HG03469 (cell line): Measurements from ENCODE around the gene CYP4F12.

Experiments
- ATAC-seq: cut with Tn5 transposase; IDR thresholded peaks from one replicate; pipeline ENCODE4 v1.9.1; 2021; ENCODE audit warnings: mild to moderate bottlenecking, moderate library complexity, moderate number of reproducible peaks; ENCODE audit not compliant: unreplicated experiment

The CYP4F12 gene

GRCh38 chr19:15701757-15702533, 29.1 kb downstream of the CYP4F12 start:
- no peak for ATAC-seq

GRCh38 chr19:15702534-15702930, 29.6 kb downstream of the CYP4F12 start:
- no peak for ATAC-seq

DNA sequence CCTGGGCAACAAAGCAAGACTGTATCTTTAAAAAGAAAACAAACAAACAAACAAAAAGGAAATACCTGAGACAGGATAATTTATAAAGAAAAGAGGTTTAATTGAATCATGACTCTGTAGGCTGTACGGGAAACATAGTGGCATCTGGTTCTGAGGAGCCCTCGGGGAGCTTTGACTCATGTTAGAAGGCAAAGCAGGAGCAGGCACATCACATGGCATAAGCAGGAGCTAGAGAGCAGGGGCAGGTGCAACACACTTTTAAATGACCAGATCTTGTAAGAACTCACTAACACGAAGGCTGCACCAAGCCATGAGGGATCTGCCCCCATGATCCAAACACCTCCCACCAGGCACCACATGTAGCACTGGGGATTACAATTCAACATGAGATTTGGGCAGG, 41.8 kb downstream of the CYP4F12 start:
- ATAC-seq, result no peak

GRCh38 chr19:15715642-15716041, 42.8 kb downstream of the CYP4F12 start:
- ATAC-seq, result no peak

- ATAC-seq, result no peak
Observed at GRCh38 chr19:15717809-15718208, 44.9 kb downstream of the CYP4F12 start.

DNA sequence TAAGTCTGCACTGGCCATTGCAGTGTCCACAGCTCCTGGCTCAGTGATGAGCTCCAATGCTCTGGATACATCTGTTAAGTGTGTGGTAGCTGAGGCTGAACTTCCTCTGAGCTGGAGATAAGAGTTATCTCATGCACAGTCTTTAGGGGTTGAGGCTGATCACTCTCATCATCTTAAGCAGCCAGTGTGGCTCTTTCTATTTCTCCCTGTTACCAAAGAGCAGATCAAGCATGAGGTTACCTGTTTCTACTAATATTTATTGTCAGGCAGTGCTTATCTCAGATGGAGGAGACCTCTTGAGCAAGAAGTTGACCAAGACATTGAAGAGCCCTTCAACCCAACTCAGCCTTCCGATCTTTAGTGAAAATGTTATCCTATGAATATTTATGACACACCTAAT, 48.4 kb downstream of the CYP4F12 start:
- no peak for ATAC-seq

GRCh38 chr19:15722956-15723355, 50.1 kb downstream of the CYP4F12 start:
- no peak for ATAC-seq

- no peak for ATAC-seq
Observed at GRCh38 chr19:15727724-15728123, 54.8 kb downstream of the CYP4F12 start, which contains the start of gene OR10H2. TSS of gene OR10H2 (plus strand) at chr19:15728024. CDS start at chr19:15728044, 20 bp downstream.

DNA sequence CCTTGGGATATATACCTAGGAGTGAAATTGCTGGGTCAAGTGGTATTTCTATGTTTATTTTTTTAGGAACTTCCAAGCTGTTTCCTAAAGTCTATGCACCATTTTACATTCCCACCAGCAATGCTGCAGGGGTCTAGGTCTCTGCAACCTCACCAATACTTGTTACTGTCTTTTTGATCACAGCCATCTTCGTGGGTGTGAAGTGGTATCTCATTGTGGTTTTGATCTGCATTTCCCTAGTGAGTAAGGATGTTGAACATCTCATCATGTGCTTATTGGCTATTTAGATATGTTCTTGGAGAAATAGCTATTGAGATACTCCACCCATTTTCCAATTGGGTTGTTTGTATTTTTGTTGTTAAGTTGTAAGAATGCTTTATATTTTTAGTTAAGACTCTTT, 57.7 kb downstream of the CYP4F12 start:
- ATAC-seq, result no peak

DNA sequence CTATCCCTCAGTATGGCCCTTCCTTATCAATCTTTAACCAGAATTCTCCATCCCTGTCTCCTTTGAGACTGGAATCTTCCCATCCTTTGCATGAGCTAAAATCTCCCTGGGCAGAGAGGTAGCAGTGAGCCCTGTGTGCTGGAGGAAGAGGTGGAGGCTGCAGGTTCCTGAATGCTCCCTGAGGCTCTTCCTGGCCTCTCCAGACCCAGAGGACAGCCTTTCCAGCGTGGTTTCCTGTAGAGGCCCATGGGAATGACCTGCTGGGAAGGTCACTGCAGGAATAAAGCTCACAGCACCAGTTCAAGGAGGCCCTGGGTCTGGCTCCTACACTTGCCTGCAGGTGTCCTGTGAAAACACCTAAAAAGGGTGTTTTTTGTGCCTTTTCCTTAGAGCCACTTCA, 59.5 kb downstream of the CYP4F12 start:
- no peak for ATAC-seq

- ATAC-seq, result no peak
Observed at GRCh38 chr19:15733895-15734294, 61.0 kb downstream of the CYP4F12 start.

- ATAC-seq, result no peak
Observed at GRCh38 chr19:15737722-15738121, 64.8 kb downstream of the CYP4F12 start, which contains the start of gene OR10H3. TSS of gene OR10H3 (plus strand) at chr19:15737985. CDS start at chr19:15741393, 3,408 bp downstream.

GRCh38 chr19:15740785-15741184, 67.9 kb downstream of the CYP4F12 start:
- ATAC-seq, result no peak
